GM21367 (cell line): ENCODE results near the gene SYNJ1.
A peak's percentile ranks its signal among the peaks of the same experiment; 100 is the strongest.
"Not testable (repeated sequence)": the region's sequence is repeated elsewhere in the genome, so short reads cannot be mapped to it uniquely, and the experiment has no call there.

Source experiments
- ATAC-seq: cut with Tn5 transposase; IDR thresholded peaks from one replicate; pipeline ENCODE4 v1.9.1; 2021; ENCODE audit not compliant: unreplicated experiment

Gene SYNJ1

DNA sequence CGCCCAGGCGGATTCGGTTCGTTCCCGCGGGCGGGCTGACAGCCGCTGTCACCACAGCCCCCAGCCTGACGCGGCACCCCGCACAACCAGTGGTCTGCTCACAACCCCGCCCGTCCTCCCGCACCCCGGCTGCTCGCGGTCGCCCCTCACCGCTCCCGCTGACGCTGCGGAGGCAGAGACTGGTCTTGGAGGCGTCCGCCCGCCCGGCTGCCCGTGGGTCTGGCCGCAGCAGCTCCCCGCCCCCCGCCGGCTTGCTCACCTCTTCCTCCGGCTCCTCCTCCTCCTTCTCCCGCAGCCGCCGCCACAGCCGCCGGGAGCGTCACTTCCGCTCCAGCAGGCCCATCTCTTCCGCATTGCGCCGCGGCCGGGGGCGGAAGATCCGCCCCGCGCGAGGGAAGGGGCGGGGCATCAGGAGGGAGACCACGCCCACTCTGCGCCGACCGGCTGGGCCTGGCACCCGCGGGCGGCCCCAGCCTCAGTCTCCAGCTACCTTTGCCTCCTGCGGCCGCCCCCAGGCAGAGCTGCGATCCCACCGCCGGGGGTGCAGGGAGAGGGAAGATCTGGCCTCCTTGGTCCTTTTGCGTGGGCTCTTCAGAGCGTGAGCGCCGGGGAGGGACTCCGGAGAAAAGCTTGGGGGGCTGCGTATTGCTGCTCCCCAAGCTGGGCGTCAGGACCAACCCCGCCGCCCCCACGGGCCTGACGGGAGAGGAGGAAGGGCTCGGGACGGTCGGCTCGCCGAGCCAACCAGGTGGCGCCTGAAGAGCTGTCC, at the start of gene SYNJ1:
Gene SYNJ1, minus strand, starts transcription at position 327 of the 769 bp plus-strand sequence. CDS start 1,118 bp downstream, outside the sequence.
- ATAC-seq = peak; percentile 88

DNA sequence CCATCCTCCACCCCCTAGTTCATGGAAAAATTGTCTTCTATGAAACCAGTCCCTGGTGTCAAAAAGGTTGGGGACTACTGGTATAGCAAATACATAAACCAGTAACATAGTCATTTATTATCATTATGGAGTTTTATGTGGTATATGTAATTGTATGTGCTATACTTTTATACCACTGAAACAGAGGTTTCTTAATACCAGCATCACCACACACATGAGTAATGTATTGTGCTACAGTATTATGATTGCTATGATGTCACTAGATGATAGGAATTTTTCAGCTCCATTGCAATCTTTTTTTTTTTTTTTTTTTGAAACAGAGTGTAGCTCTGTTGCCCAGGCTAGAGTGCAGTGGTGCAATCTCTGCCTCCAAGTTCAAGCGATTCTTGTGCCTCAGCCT, 49.5 kb upstream of the SYNJ1 start:
- ATAC-seq = no peak

DNA sequence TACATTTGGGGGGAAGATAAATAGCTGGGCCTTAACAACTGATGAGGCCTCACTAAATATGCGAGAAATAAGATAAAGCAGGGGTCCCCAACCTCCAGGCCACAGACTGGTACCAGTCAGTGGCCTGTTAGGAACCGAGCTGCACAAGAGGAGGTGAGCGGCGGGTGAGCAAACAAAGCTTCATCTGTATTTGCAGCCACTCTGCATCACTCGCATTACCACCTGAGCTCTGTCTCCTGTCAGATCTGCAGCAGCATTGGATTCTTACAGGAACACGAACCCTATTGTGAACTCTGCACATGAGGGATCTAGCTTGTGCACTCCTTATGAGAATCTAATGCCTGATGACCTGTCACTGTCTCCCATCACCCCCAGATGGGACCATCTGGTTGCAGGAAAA, 48.9 kb upstream of the SYNJ1 start:
- ATAC-seq = no peak

DNA sequence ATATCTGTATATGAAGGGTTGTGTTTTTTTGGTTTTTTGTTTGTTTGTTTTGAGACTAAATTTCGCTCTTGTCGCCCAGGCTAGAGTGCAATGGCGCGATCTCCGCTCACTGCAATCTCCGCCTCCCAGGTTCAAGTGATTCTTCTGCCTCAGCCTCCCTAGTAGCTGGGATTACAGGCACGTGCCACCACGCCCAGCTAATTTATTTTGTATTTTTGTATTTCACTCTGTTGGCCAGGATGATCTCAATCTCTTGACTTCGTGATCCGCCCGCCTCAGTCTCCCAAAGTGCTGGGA, 45.2 kb upstream of the SYNJ1 start:
- not testable (repeated sequence) for ATAC-seq

DNA sequence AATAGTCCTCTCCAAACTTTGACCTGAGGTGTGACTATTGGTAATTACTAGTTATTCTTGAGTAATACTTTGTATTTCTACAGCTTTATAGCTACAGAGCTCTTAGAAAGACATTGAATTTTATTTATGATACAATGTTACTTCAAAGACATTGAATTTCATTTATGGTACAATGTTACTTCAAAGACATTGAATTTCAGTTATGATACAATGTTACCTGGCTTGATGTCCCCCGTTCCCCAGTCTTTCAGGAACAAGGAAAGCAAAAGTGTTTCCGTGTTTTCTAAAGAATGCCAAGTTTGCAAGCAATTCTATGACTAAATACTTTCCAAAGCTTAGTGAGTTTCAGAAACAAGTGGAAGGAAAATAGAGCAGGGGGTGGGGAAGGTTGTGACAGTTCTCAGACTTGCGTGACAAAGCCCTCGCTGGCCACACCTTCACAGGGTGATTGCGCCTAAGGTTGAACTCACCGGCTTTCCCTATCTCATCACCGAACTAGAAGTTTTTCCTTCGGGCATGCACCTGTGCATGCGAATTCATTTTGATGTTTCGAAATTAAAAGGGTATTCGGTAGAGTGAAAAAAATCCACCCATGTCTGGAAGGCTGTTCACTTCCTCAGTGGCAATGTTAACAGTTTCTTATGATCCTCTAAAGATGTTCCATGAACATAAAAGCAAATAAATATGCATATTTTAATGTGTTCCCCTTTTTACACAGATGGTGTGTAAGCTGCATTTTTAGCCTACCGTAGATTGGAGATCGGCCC, 44.7 kb upstream of the SYNJ1 start:
- ATAC-seq = no peak

- ATAC-seq = peak; percentile 31
These were observed 43.2 kb upstream of the SYNJ1 start for GRCh38 chr21:32770871-32771523.

DNA sequence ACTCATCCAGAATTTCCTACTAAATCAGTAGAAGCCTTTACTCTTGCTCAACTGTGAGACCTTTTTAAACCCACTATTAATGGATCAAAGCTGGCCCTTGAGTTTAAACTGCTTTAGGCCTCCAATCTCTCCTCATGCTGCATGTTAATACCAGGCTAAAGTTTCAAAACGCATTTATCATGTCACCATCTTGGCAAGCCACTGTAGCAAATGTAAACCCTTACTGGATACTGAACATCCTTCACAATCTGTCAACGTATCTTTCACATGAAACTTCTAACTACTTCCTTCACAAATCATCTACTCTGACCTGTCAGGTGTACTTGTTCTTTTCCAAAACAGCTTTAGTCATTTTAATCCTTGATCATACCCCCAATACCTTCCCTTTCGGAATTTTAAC, 40.7 kb upstream of the SYNJ1 start:
- no peak for ATAC-seq

DNA sequence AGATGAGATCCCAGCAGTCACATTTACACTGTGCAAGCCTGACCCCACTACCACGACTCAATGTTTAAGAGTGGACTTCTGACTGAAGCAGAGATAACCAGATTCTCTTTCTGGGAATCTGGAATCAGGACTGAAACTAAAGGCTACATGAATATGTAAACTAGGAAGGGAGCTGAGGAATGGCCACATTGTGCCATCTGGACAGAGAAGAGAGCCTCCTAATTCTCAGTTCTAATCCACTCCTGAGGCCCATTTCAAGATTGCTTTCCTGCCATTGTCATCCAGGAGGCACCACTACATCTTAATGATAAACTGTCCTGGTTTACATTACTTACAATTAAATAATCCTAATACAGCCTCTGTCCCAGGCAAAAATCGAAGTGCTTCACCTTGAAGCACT, 37.2 kb upstream of the SYNJ1 start:
- ATAC-seq = no peak

DNA sequence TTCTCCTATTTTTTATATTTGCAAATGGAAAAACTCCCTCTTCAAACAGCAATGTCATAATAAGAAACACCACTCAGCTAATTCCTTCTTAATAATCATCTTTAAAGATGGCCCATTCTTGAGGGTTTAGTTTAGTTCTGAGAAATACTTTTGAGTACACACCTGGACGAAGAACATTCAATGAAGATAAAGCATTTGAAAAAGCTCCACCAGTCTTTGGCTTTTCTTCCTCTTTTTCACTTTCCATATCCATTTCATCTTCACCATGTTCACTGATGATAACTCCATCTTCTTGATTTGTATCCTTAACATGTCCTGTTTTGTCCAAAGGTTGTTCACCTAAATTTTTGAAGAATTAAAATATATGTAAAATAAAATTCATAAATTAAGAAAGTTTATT, 36.4 kb upstream of the SYNJ1 start:
- no peak for ATAC-seq

- ATAC-seq = no peak
These were observed 30.0 kb upstream of the SYNJ1 start for GRCh38 chr21:32757804-32758203.

GRCh38 chr21:32756096-32756495, 28.3 kb upstream of the SYNJ1 start:
- ATAC-seq = no peak

DNA sequence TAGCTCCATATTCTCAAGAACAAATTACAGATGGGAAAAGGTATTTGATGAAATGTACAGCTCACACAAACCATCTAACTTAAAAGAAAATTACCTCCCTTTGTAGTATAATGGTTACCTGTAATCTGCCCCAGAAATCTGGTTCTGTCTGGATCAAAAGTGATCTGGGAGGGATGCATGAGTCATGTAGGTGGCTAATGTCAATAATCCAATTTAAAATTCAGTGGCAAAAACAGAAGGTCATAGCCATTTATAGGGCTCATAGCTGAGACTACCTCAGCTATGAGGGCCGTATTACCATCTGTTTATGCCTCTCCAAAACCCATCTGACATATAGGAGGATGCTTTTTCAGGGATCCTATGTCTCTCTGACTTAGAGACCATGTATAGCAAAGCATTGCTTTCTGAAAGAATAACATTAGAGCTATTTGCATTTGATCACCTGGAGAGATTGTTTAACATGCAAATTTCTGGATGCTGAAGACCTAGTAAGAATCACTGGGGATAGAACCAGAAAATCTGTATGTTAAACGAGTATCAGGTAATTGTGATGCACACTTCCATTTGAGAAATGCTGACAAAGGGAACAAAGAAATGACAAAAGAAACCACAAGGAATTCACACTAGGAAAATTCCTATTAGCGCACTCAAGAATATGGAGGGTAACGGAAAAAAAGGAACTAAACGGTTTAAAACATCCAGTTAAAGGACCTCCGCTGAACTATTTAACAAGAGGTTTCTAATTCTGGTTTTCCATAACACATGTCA, 26.2 kb upstream of the SYNJ1 start:
- no peak for ATAC-seq

DNA sequence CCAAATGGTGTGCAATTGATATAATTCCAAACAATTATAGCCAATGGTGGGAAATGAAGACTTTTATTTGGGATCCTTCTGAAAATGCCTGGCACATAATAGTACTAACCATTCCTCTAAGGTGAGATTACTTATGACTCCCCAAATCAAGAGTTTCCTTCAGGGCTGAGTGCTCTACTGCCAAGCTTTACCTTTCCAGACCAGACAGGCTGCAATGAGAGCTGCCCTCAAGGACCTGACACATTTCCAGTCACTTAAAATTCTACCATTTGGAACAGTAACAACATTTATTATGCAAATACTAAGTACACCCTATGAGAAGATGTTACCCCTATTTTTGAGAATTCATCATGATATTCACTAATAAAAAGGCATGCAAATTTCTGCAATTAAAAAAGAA, 22.6 kb upstream of the SYNJ1 start:
- ATAC-seq = no peak

DNA sequence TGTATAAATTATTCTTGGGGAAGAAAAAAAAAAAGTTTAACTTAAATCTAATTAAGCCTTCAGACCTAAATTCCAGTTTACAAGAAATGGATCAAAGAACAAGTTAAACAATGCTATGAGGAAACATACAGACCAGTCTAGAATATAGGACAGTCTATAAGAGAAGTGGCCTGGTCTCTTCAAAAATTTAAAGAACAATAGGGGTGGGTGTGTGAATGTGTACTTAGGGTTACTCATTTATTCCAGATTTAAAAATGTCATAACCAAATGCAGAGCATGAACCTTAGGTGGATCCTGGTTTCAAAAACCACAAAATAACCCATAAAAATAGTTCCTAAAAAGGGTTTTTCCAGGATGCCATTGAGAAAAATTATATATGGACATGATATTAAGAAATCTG, 21.8 kb upstream of the SYNJ1 start:
- ATAC-seq = no peak

GRCh38 chr21:32748529-32748928, 20.7 kb upstream of the SYNJ1 start:
- ATAC-seq = no peak

- no peak for ATAC-seq
These were observed 19.6 kb upstream of the SYNJ1 start for GRCh38 chr21:32747396-32747795.

- ATAC-seq = not testable (repeated sequence)
These were observed 18.9 kb upstream of the SYNJ1 start for GRCh38 chr21:32746711-32747110.

DNA sequence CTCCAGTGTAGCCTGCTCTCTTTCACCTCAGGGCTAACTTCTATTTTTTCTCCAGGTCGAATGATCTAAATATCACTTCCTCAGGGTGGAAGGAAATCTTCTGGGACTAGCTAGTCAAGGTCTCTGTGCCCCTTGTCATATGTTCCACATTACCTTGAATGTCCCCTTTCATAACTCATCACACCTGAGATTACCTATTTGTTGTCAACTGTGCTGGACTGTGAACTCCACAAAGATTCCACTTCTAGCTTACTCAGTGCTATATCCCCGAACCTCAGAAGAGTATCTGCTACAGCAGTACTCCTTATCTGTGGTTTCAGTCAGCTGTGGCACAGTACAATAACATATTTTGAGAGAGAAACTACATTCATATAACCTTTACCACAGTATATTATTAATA, 14.6 kb upstream of the SYNJ1 start:
- no peak for ATAC-seq

- no peak for ATAC-seq
These were observed 13.5 kb upstream of the SYNJ1 start for GRCh38 chr21:32741336-32741735.

- no peak for ATAC-seq
These were observed 12.1 kb upstream of the SYNJ1 start for GRCh38 chr21:32739946-32740345.

GRCh38 chr21:32736083-32736482, 8.3 kb upstream of the SYNJ1 start:
- not testable (repeated sequence) for ATAC-seq
